Stomach (tissue), 9 donors: ENCODE measurements around the gene GPNMB. TPM values are rescaled to one million over a fixed set of nuclear protein-coding genes. Genes with fewer than 3 reads are reported as not detected.

Experiments
- DNase-seq, 2 donors: peaks; one replicate each; pipeline versions ENCODE4 v3.0.0 to v3.0.0-alpha.2; 2013 to 2019
- H3K27ac ChIP-seq, 5 donors: fragments of 200-600 bp in 4 of 5; sonication (generic) in 4 of 5; one replicate each; pipeline ENCODE4 v1.5.1; 2013 to 2019; ENCODE audit warnings: mild to moderate bottlenecking in 1 of 5, moderate library complexity in 1 of 5
- H3K27me3 ChIP-seq, 3 donors: fragments of 200-600 bp; sonication (generic); one replicate each; pipeline ENCODE4 v1.5.1; 2017 to 2019; ENCODE audit warnings: mixed run types in 1 of 3
- H3K36me3 ChIP-seq, 4 donors: fragments of 200-600 bp; sonication (generic); 1 replicate in 3 of 4; 2 replicates in 1 of 4; pipeline ENCODE4 v1.5.1; 2016 to 2019
- H3K4me1 ChIP-seq, 4 donors: fragments of 200-600 bp; sonication (generic); one replicate each; pipeline ENCODE4 v1.5.1; 2016 to 2019
- H3K4me3 ChIP-seq, 4 donors: fragments of 200-600 bp; sonication (generic) in 3 of 4; one replicate each; pipeline ENCODE4 v1.5.1; 2016 to 2019; ENCODE audit warnings: mild to moderate bottlenecking in 1 of 4
- H3K9me3 ChIP-seq, 4 donors: fragments of 200-600 bp; sonication (generic); one replicate each; pipeline ENCODE4 v1.5.1; 2016 to 2019
- EP300 ChIP-seq: sonication (generic); formaldehyde crosslinking; IDR thresholded peaks from one replicate; pipeline ENCODE4 v1.6.1; 2017; ENCODE audit warnings: antibody characterized with exemption
- POLR2A ChIP-seq, 4 donors: fragments of 450-650 bp; IDR thresholded peaks; one replicate each; pipeline ENCODE4 v1.6.1; 2016; ENCODE audit warnings: antibody characterized with exemption in 4 of 4, control low read depth in 2 of 4, mild to moderate bottlenecking in 1 of 4, moderate library complexity in 1 of 4
- POLR2AphosphoS5 ChIP-seq, 3 donors: sonication (generic); formaldehyde crosslinking; IDR thresholded peaks; one replicate each; pipeline ENCODE4 v1.6.1; 2016; ENCODE audit warnings: antibody characterized with exemption in 3 of 3
- WGBS, 5 donors: extraction: QIAGEN DNeasy Blood & Tissue Kit in 3 of 5; methylation state at CpG; one replicate each; pipeline versions ENCODE4 v1.1.5 to v1.1.7; 2013 to 2018; 5-methylcytosine and 5-hydroxymethylcytosine counted together
- intact Hi-C: fragments of 100-400 bp; cut with DNase I; formaldehyde crosslinking; loops from one replicate; pipeline ENCODE4 v1.15.1; 2023; ENCODE audit warnings: low total_unique reads
- polyA plus RNA-seq, 3 donors: library from polyadenylated mRNA; stranded (reverse); fragments of 200-250 nt; gene quantifications; one replicate each; pipeline ENCODE4 v1.2.3, GENCODE V29; 2013
- total RNA-seq, 5 donors: library from RNA; depleted of rRNA; stranded (reverse); fragments of >200 nt; gene quantifications; one replicate each; pipeline versions ENCODE4 v1.1.0 to v1.2.3, GENCODE V29; 2014 to 2016
- TF ChIP-seq, protein P1 (sequence below), 7 experiments: fragments of 450-650 bp in 4 of 7; fragments of 200-600 bp in 3 of 7; sonication (generic) in 3 of 7; IDR thresholded peaks; one replicate each; pipeline ENCODE4 v1.5.1; 2016 to 2019; ENCODE audit warnings: antibody characterized with exemption in 7 of 7, control low read depth in 2 of 7, mild to moderate bottlenecking in 1 of 7
- donor health status: healthy with polysubstance abuse.
- donor health status: Bipolar disorder and iron deficiency.
- donor health status: healthy.

Gene GPNMB
- total and polyA plus RNA-seq, 8 donors = 6.1 to 32.7 (median 24.0) TPM

DNA sequence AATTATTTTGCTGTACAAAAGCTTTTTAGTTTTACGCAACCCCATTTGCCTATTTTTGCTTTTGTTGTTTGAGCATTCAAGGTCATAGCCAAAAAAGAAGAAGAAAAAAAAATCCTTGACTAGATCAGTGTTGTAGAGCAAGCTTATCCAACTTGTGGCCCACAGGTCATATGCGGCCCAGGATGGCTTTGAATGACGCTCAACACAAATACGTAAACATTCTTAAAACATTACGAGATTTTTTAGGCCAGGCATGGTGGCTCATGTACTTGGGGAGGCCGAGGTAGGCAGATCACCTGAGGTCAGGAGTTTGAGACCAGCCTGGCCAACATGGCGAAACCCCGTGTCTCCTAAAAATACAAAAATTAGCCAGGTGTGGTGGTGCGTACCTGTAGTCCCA, 44.4 kb downstream of the GPNMB start:
- no peaks in the 10 kb centered on the region for H3K4me1 ChIP-seq
- DNase-seq = no peak
- H3K9me3 ChIP-seq = no peaks in the 10 kb centered on the region
- H3K27ac ChIP-seq = no peak overlapping the region
- intact Hi-C loops = no loop called here
- TF ChIP-seq EP300 = no peak
- H3K4me3 ChIP-seq = no peak overlapping the region
- H3K36me3 ChIP-seq = no peaks in the 10 kb centered on the region
- 92 to 97% (median 94%) methylated on average over 9 of the region's 9 CpGs for WGBS, 5 donors
- H3K27me3 ChIP-seq = peaks cover 0 to 13% (median 0%) of the 10 kb centered on the region in 3 donors

DNA sequence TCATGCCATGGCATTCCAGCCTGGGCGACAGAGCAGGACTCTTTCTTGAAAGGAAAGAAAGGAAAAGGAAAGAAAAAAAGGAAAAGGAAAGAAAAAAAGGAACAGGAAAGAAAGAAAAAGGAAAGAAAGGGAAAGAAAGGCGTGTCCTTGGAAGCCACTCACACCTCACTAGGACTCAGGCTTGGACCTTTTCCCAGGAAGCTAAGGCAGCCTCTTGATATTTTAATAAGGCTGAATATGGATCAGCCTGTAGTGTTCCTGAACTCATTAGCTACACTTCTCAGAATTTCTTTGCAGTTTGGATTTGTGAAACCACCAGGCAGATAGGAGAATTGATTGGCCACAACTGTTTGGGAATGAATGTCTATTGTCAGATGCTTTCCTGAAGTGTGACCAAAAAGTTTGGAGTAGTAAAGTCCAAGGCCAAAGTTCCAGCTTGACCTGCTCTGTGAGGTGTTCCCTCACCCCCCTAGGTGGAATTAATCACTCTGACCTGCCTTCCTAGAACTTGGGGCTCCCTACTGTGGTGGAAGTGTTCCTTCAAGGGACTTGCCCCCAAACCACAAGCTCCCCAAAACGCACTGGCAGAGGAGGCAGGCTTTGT, 45.5 kb downstream of the GPNMB start:
- H3K36me3 ChIP-seq = no peaks in the 10 kb centered on the region
- 55 to 76% (median 66%) methylated on average over 3 of the region's 3 CpGs for whole genome bisulfite sequencing, 5 donors
- intact Hi-C loops = no loop called here
- TF ChIP-seq, protein P1, sequence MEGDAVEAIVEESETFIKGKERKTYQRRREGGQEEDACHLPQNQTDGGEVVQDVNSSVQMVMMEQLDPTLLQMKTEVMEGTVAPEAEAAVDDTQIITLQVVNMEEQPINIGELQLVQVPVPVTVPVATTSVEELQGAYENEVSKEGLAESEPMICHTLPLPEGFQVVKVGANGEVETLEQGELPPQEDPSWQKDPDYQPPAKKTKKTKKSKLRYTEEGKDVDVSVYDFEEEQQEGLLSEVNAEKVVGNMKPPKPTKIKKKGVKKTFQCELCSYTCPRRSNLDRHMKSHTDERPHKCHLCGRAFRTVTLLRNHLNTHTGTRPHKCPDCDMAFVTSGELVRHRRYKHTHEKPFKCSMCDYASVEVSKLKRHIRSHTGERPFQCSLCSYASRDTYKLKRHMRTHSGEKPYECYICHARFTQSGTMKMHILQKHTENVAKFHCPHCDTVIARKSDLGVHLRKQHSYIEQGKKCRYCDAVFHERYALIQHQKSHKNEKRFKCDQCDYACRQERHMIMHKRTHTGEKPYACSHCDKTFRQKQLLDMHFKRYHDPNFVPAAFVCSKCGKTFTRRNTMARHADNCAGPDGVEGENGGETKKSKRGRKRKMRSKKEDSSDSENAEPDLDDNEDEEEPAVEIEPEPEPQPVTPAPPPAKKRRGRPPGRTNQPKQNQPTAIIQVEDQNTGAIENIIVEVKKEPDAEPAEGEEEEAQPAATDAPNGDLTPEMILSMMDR (IDR thresholded peaks at IDR 0.05) = no peak
- TF ChIP-seq EP300 (no peak), POLR2A (IDR thresholded peaks at IDR 0.05) (no peak), POLR2AphosphoS5 (IDR thresholded peaks at IDR 0.05) (no peak)
- H3K4me3 ChIP-seq = no peak overlapping the region
- H3K27me3 ChIP-seq = peaks cover 0 to 18% (median 0%) of the 10 kb centered on the region in 3 donors
- no peaks in the 10 kb centered on the region for H3K9me3 ChIP-seq
- DNase-seq = no peak
- no peaks in the 10 kb centered on the region for H3K4me1 ChIP-seq
- H3K27ac ChIP-seq = no peak overlapping the region

DNA sequence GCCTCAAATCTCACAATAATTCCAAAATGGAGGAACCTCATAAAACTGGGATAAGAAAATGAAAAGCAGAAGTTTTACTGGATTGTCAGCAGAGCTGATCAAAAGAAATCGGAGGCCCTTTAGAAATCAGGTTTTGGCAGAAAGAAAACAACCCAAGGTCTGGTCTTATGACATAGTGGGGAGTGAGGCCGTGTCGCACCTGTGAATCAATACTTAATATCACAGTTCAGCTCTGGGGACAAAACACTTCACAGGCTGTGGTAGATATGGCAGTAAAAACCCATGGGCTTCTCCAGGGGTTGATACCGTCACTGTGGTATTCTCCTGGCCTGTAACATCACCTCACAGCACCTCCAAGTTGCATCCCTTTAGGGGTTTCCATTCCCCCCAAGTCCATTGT, 46.0 kb downstream of the GPNMB start:
- Histone ChIP-seq H3K27me3 (peaks cover 0 to 18% (median 0%) of the 10 kb centered on the region in 3 donors), H3K4me1 (no peaks in the 10 kb centered on the region), H3K36me3 (no peaks in the 10 kb centered on the region), H3K27ac (no peak overlapping the region), H3K4me3 (no peak overlapping the region), H3K9me3 (no peaks in the 10 kb centered on the region)
- 91 to 99% (median 94%) methylated on average over 4 of the region's 4 CpGs for WGBS, 5 donors
- intact Hi-C loops = no loop called here
- DNase-seq = no peak
- TF ChIP-seq, protein P1 (IDR thresholded peaks at IDR 0.05) = no peak
- TF ChIP-seq POLR2AphosphoS5 (IDR thresholded peaks at IDR 0.05) (no peak), POLR2A (IDR thresholded peaks at IDR 0.05) (no peak), EP300 (no peak)

DNA sequence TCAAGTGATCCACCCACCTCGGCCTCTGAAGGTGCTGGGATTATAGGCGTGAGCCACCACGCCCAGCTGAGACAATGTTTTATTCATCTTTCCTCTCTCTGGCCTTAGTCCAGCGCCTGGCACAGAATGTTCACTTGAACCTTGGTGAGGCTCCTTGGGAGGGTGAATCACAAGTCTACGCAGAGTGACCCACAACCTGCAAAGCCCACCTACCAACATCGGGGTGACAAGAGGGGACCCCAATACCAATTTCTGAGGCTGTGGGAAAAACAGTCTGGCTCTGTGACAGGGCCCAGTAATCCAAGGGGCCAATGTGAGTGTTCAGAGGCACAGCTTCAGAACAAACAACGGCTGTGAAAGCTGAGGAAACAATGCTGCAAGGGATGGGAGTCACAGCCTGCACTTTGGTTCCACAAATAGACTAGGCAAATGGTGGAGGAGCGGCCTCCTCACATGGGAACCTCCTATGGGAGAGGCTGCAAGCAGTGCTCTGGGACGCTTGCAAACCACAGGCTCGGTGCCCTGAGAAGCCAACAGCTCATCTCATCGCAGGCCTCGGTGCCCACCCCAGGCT, 47.0 kb downstream of the GPNMB start:
- H3K9me3 ChIP-seq = no peaks in the 10 kb centered on the region
- no peak overlapping the region for H3K27ac ChIP-seq
- intact Hi-C loops = no loop called here
- TF ChIP-seq, protein P1 (IDR thresholded peaks at IDR 0.05) = no peak
- no peak for TF ChIP-seq POLR2A (IDR thresholded peaks at IDR 0.05)
- no peak for TF ChIP-seq POLR2AphosphoS5 (IDR thresholded peaks at IDR 0.05)
- no peak for TF ChIP-seq EP300
- H3K4me3 ChIP-seq = no peak overlapping the region
- H3K27me3 ChIP-seq = peaks cover 0 to 18% (median 0%) of the 10 kb centered on the region in 3 donors
- 77 to 84% (median 81%) methylated on average over 9 to 12 of the region's 12 CpGs for WGBS, 5 donors
- H3K36me3 ChIP-seq = no peaks in the 10 kb centered on the region
- peaks cover 0 to 3% (median 1%) of the 10 kb centered on the region in 4 donors for H3K4me1 ChIP-seq
- DNase-seq = no peak
